Measurements from ENCODE around the gene RTP1.
A peak's percentile ranks its signal among the peaks of the same experiment; 100 is the strongest.
"Not testable (repeated sequence)": the region's sequence is repeated elsewhere in the genome, so short reads cannot be mapped to it uniquely, and the experiment has no call there.

RTP1 gene, protein sequence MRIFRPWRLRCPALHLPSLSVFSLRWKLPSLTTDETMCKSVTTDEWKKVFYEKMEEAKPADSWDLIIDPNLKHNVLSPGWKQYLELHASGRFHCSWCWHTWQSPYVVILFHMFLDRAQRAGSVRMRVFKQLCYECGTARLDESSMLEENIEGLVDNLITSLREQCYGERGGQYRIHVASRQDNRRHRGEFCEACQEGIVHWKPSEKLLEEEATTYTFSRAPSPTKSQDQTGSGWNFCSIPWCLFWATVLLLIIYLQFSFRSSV

DNA sequence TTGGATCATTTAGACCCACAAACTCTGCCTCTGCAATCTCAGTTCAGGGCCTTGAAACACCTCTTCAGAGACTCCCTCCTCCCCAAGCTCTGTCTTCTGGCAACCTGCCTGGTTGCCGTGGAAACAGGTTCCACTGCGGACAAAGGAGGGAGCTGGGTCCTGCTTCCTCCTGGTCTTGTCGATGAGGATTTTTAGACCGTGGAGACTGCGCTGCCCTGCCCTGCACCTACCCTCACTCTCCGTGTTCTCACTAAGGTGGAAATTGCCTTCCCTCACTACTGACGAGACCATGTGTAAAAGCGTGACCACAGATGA lies at the start of gene RTP1:
Gene RTP1 (plus strand): TSS at position 152 of the 315 bp plus-strand sequence. CDS start 30 bp downstream, at position 182.
- DNase-seq (ENCODE audit: low read depth in 2 of 2) = no peak

DNA sequence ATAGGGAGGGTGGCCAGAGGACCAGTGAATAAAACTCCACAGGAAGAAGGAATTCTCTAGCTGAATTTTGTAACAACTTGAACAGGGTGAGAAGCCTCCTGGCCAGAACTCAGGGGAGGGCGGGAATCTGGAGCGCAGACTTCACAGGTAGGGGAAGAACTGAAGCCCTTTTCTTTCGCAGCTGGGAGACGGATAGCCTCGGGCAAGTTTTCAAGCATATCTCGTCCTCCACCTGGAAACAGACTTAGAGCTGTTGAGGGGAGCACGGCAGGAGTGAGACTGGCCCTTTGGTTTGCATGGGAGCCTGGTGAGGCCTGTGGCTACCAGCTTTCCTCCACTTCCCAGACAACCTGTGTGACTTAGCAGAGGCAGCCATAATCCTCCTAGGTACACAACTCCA lies 47.1 kb upstream of the RTP1 start:
- DNase-seq (ENCODE audit: low read depth in 2 of 2) = no peak

DNA sequence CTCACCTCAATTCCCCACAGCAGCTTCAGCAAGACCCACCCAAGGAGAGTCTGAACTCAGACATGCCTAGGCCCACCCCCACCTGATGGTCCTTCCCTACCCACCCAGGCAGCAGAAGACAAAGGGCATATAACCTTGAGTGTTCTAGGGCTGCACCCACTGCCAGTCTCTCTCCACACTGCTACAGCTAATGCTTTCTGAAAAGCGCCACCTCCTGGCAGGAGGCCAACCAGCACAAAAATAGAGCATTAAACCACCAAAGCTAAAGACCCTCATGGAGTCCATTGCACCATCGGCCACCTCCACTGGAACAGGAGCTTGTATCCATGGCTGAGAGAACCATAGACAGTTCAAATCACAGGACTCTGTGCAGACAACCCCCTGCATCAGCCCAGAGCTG lies 46.7 kb upstream of the RTP1 start:
- DNase-seq (ENCODE audit: low read depth in 2 of 2) = peak; percentile 26 to 51

DNA sequence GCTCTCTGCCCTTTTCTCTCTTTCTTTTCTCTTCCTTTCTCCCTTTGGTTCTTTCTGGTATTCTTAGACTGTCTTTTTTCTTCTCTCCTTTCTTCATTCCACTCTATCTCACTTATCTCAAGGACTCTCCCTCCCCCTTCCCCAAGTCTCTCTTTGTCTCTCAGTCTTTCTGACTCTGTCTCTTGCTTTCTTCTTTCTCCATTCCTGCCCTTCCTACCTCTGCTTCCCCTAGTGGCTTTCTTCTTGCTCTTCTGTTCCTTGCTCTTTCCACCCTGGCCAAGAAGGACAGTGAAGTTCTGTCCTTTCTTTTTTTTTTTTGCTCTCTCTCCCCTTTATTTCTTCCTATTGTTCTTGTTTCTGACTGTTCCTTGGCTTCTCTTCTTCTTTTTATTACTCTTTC lies 35.7 kb upstream of the RTP1 start:
- DNase-seq (ENCODE audit: low read depth in 2 of 2) = no peak

DNA sequence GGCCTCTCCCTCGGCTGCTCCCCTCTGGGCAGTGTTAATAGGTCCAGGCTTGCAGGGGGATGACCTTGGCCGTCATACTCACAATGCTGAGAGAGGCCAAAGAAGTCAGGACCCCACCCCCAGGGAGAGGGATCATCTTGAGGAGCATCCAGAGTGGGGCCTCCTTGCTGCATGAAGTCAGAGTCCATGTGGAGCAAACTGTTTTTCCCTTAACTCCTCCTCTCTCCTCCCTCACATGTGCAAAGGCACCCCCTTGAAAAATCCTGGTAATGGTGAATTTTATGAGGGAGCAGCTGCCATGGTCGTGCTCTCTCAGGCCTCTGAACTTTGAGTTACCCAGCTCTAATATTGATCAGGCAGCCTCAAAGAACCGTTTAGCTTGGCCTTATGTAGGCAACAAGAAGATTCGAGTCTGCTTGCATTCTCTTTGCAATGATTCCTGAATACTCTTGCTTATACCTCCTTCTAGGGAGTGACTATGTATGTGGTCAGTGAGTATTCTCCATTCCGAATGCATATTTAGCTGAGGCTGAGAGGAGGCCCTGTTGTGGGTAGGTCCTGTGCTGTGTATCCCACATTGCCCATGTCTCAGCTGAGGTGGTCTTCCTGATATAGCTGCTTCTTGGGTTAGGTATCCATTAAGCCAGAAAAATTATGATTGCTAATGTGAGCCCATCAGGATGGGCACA lies 34.9 kb upstream of the RTP1 start:
- DNase-seq (ENCODE audit: low read depth in 2 of 2) = no peak

DNA sequence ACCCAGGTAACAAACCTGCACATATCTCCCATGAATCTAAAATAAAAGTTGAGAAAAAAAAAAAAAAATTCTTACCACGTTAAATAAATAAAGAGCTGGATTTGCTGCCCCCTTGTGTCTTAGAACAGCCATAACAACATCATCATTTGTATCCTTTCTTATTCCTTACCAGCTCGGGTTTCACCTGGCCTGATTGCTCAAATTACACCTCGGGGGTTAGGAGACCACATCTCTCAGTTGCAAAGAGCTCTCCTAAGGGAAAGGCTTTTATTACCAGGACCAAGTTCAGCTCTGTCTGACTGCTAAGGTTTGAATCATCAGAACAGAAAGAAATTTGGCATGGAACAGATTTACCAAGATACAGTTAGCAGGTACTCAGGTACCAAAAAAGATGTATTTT lies 32.1 kb upstream of the RTP1 start:
- peak in 1 of 2 donors; percentile 10 for DNase-seq (ENCODE audit: low read depth in 2 of 2)

DNA sequence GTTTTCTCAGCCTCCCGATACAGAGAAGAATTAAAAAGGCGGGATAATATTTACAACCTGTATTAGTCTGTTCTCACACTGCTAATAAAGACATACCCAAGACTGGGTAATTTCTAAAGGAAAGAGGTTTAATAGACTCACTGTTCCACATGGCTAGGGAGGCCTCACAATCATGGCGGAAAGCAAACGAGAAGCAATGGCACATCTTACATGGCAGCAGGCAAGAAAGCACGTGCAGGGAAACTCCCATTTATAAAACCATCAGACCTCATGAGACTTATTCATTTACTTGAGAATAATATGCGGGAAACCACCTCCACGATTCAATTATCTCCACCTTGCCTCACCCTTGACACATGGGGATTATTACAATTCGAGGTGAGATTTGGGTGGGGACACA lies 30.5 kb upstream of the RTP1 start:
- no peak for DNase-seq (ENCODE audit: low read depth in 2 of 2)

DNA sequence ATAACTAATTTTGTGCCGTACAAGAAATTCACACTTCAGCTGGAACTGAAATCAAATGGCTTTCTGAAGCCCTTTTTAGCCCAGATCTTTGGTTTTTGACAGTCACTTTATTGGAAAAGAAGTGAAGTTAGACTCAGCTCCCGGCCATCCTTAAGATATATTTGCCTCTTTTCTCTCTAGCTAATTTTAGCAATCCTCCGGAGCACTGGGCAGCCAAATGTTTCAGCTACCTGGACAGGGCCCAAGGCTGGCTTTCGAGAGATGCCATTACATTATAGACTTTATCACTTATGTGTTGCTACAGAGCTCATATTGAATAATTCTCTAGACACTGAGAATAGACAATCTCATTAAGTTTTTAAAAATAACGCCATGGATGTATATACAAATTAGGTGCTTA lies 29.5 kb upstream of the RTP1 start:
- DNase-seq (ENCODE audit: low read depth in 2 of 2) = no peak

DNA sequence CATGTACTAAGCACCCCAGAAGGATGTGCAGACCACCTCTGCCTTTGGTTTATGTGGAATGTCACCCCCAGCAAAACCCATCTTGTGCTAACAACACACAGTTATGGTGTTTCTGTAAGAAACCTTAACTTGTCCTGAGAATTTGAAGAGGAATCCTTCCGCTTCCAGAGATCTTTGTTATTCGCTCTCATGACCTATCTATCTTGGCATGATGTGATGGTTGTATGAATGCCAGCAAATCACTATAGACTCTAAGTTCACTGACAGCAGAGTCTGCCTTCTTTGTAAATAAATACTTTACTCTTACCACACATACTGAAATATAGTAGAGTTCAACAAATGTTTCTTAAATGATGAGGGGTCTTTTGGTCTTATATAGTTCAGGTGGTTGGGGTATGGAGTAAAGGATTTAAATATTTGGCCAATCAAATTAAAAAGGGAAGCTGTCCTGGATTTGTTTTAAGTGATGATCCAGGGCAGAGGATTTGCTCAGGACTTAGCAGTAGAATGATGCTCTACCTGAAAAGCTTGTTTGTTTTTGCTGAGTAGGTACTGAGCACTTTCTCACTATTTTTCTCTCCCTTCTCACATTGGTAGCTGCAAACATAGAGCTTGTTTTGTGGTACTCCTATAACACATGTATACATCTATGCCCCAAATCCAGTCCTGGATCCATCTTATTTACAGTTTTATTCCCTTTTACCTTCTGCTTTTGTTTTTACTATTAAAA lies 27.9 kb upstream of the RTP1 start:
- DNase-seq (ENCODE audit: low read depth in 2 of 2) = no peak

DNA sequence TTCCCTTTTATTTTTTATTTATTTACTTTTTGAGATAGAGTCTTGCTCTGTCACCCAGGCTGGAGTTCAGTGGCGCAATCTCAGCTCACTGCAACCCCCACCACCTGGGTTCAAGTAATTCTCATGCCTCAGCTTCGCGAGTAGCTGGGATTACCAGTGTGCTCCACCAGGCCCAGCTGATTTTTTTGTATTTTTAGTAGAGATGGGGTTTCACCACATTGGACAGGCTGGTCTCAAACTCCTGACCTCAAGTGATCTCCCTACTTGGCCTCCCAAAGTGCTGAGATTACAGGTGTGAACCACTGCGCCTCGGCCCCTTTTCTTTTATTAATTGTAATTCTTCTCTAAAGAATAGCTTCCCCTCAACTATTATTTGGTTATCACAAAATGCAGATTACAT lies 26.4 kb upstream of the RTP1 start:
- DNase-seq (ENCODE audit: low read depth in 2 of 2) = not testable (repeated sequence)

DNA sequence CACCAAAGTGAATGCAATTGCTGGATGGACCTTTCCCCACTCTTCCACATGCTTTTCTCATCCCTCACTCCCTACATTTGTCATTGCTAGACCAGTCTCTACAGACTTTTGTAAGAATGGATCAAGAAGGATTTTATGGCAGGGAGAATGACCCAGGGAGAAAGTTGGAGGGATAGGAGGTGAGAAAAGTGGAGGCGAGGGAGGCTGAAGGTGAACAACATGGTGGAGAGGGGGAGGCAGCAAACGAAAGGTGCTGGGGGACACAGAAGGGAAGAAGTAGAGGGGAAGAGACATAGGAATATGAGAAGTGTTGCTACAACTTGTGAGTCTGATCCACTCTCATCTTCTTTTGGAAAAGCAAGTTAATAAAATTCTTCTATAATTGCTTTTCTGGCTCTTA lies 24.4 kb upstream of the RTP1 start:
- no peak for DNase-seq (ENCODE audit: low read depth in 2 of 2)

DNA sequence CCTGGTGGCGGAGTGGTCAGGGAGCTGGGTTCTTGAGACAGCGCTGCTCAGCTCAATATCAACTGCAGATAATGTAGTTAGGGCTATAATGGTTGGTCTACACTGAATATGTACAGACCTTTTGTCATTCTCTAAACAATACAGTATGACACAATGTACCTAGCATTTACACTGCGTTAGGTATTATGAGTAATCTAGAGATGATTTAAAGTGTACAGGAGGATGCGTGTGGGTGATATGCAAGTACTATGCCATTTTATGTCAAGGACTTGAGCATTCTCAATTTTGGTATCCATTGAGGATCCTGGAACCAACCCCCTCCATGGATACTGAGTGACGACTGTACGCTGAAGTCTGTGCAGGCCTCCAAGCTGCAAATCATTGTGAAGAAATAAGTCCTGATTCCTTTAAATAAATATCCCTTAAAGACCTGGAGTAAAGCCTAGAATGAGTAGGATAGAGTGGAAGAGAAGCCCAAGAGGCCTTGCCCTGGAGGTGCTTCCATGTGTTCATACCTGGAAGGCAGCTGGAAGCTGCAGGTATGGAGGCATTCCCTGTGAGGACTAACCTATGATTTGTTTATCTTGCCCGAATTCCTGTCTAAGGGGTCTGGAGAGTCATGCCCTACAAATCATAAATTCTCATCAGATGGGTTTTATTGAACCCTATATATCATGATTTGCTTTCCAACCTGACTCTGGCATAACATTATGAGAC lies 15.7 kb upstream of the RTP1 start:
- no peak for DNase-seq (ENCODE audit: low read depth in 2 of 2)

DNA sequence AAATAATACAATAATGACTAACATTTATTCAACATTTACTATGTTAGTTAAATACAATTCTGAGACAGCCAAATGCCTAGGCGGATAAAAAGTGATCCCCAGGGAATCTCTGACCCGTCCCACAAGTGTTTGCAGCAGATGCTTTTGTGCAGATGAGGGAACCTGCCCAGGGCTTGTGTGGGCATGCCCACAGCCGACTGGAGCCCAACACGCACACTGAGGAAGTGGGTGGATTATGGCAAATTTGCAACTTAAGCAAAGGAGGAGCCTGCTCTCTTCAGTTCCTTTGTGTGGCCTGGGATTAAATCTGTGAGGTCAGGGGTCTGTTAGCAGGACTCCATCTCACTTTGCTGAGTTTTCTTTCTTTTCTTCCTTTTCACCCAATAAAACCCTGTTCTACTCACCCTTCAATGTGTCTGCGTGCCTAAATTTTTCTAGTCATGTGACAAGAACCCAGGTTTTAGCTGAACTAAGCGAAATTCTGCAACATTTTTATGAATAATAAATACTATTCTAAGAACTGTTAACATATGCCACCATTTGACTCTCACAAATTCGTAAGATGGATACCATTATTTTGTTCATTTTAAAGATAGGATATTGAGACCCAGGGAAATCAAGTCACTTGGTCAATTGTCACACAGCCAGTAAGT lies 13.9 kb upstream of the RTP1 start:
- DNase-seq (ENCODE audit: low read depth in 2 of 2) = no peak

DNA sequence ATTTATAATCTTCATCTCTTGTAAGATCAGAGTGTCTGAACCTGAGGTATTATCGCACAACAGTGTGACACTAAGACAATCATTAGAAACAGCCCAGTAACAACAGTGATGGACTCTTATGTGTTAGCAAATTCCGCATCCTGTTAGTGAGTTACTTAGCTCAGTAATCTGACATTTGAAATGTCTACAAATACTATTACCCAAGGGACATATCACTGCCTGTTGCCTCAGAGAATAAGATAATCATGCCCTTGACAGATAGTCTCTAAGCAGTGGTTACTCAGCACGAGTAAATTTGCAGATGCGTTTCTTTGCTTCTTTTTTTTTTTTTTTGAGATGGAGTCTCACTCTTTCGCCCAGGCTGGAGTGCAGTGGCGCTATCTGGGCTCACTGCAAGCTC lies 13.4 kb upstream of the RTP1 start:
- no peak for DNase-seq (ENCODE audit: low read depth in 2 of 2)

DNA sequence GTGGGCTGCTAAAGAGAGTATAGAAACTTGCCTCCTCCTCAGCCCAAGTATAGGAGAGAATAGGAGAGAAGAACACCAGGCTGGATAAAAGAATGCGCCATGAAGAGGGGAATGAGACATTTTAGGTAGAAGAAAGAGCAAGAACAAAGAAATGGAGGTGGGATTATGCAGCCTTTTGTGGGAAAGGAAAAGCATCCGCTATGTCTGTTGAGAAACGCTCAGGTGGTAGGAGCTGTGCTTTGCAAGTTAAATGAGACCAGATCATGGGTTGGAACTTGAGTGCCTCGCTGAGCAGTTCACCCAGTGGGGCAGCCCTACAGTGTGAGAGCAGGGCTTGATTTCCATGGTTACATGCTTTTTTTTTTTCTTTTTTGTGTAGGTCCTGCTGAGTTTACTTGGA lies 11.5 kb upstream of the RTP1 start:
- DNase-seq (ENCODE audit: low read depth in 2 of 2) = no peak

DNA sequence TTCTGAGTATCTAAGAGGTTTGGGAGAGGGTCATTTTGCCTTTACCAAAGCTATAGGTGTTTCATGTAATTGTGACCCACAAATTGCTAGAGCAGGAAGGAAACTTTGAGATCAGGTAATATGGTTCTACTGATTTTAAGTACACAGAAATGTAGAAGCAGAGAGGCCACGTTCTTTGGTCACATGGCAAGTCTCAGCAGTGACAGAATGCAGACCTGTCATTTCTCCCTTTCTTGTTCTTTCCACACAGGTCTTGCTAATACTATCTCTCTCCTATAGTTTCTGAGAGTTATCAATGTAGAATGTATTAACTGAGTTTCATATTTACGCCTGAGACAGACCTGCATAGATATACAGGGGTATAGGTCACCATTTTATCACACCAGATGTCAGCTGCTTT lies 10.9 kb upstream of the RTP1 start:
- DNase-seq (ENCODE audit: low read depth in 2 of 2) = no peak

DNA sequence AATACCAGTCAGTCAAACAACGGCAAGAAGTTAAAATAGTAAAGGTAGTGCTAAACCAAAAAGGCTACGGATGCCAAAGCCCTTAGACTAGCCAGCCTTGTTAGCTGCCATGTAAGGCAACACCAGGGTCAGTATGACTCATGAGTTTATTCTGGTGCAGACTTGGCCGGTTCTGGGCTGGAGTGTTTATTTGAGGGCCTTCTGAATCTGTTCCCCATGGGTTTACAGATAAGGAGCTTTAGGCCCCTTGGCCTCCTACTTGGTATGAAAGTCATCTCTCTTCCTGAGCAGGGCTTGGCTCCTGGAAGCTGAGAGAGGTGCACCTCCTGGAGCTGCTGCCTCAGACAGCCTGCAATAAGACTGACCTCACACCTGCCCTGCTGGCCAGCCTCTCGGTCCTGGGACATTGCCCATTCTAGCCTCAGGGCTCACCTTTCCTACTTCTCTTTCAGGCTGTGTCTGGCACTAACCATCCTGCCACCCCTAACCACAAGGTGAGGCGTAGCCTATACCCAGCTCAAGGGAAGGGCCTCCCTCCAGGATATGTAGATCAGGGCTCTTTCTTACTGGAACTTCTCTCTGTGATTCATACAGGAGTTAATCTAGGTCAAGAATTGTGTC lies 10.4 kb upstream of the RTP1 start:
- DNase-seq (ENCODE audit: low read depth in 2 of 2) = no peak

DNA sequence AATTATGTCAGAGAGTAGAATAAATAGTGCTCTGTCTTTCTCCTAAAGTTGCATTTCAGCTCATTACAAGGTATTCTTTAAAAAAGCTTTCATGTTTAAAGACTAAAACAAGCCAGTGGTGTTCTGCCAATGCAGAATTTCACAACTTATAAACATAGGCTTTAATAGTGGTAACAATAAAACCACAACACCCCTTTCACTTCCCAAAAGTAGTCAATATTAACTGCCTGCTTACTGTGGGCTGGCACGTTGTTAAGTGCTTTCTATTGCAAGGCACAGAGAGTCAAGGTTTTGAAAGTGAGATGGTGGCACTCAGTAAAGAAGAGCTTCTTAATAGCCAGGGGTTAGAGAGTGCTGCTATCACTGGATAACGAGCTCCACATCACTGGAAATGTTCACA lies 8.4 kb upstream of the RTP1 start:
- no peak for DNase-seq (ENCODE audit: low read depth in 2 of 2)

DNA sequence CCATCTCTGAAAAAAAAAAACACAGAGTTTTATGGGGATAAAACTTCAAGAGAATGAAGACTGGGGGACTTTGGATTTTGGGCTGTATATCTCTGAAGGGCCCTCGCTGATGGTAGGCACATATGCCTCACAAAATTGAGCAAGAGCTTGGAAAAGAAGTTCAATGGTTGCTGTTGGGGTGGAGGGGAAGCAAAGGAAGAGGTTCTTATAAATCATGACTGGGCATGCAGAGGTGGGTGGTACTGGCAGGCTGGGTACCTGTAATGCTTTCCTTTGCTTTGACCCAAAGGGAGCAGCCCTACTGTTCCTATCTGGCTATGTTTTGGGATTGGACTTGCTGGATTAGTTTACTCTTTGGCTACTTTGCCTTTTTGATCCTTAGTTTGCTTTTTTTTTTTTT lies 6.0 kb upstream of the RTP1 start:
- no peak for DNase-seq (ENCODE audit: low read depth in 2 of 2)

DNA sequence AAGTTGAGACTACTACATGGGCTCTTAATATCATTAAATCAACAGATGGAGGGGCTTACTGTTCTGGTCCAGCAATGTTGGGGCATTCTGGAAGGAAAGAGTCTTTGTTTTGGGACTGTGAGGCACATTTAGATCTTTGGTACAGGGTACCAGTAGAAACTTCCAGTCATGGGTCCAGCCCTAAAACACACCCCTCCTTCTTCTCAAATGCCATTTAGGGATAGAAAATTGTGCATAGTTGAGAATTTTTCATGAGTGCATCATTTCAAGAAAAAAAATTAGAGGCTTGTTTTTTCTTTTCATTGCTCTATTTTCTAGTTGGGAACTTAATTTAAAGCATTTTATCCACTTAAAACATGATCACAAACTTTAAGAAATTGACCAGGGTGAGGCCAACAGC lies 4.1 kb upstream of the RTP1 start:
- no peak for DNase-seq (ENCODE audit: low read depth in 2 of 2)

DNA sequence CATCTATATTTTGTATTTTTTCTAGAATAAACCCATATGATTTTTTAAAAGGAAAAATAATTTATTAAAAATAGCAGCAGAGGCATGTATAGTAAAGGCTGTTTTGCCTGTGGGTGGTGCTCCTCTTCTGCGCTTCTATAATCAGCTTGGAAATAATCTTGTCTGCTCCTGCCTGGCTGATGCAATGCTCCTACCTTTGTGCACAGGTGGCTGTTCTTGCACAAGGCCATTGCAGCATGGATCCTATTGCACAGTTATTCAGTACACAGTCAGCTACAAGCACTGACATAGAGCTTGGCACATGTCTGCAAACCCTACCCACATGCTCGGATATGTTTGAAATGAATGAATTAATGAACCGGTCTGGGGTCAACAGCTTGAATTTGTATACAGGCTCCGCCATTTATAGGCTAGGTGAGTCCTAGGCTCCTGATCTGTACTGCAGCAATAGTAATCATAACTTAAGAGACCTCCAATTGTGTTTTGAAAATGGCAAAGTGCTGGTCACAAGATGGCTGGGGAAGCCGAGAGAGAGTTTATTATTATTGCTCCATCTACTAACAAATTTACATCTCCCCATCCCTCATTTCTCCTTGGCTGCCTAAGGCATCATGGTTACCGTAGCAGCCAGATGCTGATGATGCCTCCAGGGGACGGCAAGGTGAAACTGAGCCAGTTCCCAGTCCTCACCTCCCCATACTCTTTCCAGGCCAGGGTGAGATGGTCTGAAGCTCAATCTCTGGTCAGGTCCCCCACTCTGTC lies 532 bp upstream of the RTP1 start:
- DNase-seq (ENCODE audit: low read depth in 2 of 2) = no peak
